ENCODE measurements around the gene HMCN2.
"Not testable (repeated sequence)": the region's sequence is repeated elsewhere in the genome, so short reads cannot be mapped to it uniquely, and the experiment has no call there.

HMCN2 gene

GRCh38 chr9:130398487-130399240 lies 133.1 kb downstream of the HMCN2 start:
- FAIRE-seq: no peak

GRCh38 chr9:130399768-130400167 lies 134.2 kb downstream of the HMCN2 start:
- FAIRE-seq: no peak

GRCh38 chr9:130400870-130401269 lies 135.3 kb downstream of the HMCN2 start:
- FAIRE-seq: no peak

- FAIRE-seq: not testable (repeated sequence)
Observed at GRCh38 chr9:130401742-130402141, 136.2 kb downstream of the HMCN2 start.

- FAIRE-seq: no peak
Observed at GRCh38 chr9:130402243-130402642, 136.7 kb downstream of the HMCN2 start.

- no peak for FAIRE-seq
Observed at GRCh38 chr9:130402645-130403440, 137.3 kb downstream of the HMCN2 start.

GRCh38 chr9:130405657-130406257 lies 140.2 kb downstream of the HMCN2 start:
- no peak for FAIRE-seq

GRCh38 chr9:130406278-130406895 lies 140.8 kb downstream of the HMCN2 start:
- no peak for FAIRE-seq

- no peak for FAIRE-seq
Observed at GRCh38 chr9:130407916-130408663, 142.5 kb downstream of the HMCN2 start.

- FAIRE-seq: no peak
Observed at GRCh38 chr9:130408669-130409068, 143.1 kb downstream of the HMCN2 start.

- FAIRE-seq: no peak
Observed at GRCh38 chr9:130409246-130409645, 143.7 kb downstream of the HMCN2 start.

- no peak for FAIRE-seq
Observed at GRCh38 chr9:130410443-130410842, 144.9 kb downstream of the HMCN2 start.

- FAIRE-seq: no peak
Observed at GRCh38 chr9:130411566-130411915, 146.0 kb downstream of the HMCN2 start.

GRCh38 chr9:130414081-130414731 lies 148.6 kb downstream of the HMCN2 start:
- no peak for FAIRE-seq

- FAIRE-seq: no peak
Observed at GRCh38 chr9:130414910-130415746, 149.6 kb downstream of the HMCN2 start.

- FAIRE-seq: no peak
Observed at GRCh38 chr9:130417602-130418001, 152.0 kb downstream of the HMCN2 start.

GRCh38 chr9:130418776-130419175 lies 153.2 kb downstream of the HMCN2 start:
- no peak for FAIRE-seq

- no peak for FAIRE-seq
Observed at GRCh38 chr9:130419521-130420035, 154.0 kb downstream of the HMCN2 start.

- FAIRE-seq: no peak
Observed at GRCh38 chr9:130421154-130421801, 155.7 kb downstream of the HMCN2 start.

- FAIRE-seq: no peak
Observed at GRCh38 chr9:130421802-130422276, 156.3 kb downstream of the HMCN2 start.

All from A204.1 (cell line).